ENCODE data around the gene ZNF428.

DNA sequence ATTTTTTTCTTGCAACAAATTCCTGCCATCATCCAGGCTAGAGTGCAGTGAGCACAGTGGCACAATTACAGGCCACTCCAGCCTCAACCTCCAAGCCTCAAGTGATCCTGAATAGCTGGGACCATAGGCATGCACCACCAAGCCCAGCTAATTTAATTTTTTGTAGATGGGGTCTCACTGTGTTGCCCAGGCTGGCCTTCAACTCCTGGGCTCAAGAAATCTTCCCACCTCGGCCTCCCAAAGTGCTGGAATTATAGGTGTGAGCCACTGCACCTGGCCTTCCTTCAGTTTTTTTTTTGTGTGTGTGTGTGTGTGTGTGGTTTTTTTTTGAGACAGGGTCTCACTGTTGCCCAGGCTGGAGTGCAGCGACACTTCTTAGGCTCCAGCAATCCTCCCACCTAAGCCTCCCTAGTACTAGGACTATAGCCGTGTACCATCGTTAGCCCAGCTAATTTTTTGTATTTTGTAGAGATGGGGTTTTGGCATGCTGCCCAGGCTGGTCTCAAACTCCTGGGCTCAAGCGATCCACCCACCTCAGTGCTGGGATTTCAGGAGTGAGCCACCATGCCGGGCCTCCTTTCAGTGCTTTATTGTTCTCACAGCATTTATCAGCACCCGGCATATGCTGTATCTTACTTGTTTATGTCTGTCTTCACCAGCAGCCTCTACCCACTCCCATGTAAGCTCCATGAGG is 13.4 kb downstream of the ZNF428 start:
- TF ChIP-seq POLR2A (IDR thresholded peaks at IDR 0.05) (no peak), CTCF (IDR thresholded peaks at IDR 0.05) (no peak)

All from right lobe of liver (tissue), 4 donors.